GM19193 (cell line): Measurements from ENCODE around the gene DDX4.

Experiments
- POLR2A ChIP-seq: IDR thresholded peaks from 4 replicates; pipeline ENCODE4 v1.6.1; 2011; ENCODE audit not compliant: insufficient read depth, insufficient read length; ENCODE audit errors: extremely low read depth

Gene DDX4

DNA sequence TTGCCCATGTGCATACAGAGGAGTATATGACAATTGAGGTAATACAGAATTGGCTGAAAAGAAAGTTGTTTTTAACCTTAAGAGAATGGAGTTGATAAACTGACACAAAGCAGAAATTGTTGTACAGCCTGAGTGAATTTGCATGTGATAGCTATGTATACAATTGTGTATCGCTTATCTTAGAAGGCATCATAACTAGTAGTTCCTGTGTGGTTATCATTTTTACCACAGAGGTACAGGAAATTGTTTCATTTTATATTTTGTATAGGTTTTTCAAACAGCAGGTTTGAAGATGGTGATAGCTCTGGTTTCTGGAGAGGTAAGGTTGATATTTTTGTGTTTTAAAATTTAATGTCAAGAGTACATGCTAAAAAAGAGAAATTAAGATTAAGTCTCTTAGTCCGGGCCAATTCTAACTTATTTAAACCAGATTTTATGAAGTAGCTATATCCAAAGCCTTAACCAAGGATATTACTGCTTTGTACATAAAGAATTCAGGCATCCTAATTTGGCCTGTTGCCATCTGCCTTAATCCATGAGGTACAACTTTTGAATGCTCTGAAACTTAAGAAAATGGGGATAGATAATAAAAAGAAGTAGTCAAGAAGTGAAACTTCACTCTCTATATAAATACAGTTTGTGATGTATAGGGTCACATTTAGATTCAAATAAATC lies 26.0 kb downstream of the DDX4 start:
- no peak for TF ChIP-seq POLR2A

DNA sequence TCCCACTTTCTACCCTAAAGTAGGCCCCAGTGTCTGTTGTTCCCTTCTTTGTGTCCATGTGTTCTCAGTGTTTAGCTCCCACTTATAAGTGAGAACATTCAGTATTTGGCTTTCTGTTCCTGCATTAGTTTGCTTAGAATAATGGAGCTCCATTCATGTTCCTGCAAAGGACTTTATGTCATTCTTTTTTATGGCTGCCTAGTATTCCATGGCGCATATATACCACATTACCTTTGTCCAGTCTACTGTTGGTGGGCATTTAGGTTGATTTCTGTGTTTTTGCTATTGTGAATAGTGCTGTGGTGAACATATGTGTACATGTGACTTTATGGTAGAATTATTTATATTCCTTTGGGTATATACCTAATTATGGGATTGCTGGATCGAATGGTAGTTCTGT lies 30.4 kb downstream of the DDX4 start:
- TF ChIP-seq POLR2A, result no peak

DNA sequence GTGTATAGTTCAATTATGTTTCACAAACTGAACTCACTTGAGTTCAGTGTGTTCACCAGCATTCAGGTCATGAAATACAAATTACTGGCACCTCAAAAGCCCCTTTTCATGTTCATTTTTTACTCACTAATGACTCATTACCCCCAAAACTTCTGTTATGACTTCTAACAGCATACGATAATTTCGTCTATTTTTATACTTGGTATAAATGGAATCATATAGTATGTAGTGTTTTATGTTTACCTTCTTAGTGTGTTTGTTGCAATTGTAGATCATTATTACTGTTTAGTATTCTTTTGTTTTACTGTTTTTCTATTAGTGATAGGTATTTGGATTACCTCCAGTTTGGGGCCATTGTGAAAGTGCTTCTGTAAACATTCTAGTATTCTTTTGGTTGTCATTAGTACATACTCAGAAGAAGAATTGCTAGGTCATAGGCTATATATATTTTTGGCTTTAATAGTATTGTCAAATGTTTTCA lies 33.4 kb downstream of the DDX4 start:
- TF ChIP-seq POLR2A, result no peak

DNA sequence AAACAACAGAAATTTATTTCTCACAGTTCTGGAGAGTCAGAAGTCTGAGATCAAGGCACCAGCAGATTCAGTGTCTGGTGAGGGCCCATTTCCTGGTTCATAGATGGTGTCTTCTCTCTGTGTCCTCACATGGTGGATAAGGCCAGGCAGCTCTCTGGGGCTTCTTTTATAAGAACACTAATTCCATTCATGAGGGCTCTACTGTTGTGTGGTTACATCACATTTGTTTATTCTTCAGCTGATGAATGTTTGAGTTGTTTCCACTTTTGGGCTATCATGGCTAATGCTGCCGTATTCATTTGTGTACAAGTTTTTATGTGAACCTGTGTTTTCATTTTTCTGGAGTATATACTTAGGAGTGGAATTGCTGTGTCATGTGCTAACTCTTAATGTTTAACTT lies 35.2 kb downstream of the DDX4 start:
- no peak for TF ChIP-seq POLR2A

DNA sequence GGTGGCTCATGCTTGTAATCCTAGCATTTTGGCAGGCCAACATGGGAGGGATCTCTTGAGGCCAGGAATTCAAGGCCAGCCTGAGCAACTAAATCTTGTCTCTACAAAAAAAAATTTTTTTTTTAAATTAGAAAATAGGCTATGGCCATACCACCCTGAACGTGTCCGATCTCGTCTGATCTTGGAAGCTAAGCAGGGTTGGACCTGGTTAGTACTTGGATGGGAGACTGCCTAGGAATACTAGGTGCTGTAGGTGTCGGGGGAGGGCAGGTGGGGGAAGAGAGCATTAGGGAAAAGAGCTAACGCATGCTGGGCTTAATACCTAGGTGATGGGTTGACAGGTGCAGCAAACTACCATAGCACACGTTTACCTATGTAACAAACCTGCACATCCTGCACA lies 39.5 kb downstream of the DDX4 start:
- TF ChIP-seq POLR2A, result no peak

DNA sequence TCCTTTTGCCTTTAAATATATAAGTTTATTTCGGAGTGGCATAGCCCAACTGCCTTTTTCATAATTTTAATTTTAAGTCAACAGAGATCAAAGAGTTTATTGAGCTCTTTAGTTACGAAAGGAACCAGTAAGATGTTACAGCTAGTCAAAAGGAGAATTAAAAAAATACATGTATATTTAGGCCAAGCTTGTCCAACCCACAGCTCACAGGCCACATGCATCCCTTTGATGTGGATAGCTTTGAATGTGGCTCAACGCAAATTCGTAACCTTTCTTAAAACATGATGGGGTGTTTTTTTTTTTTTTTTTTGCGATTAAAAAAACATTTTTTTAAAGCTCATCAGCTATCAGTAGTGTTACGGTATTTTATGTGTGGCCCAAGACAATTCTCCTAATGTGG lies 63.1 kb downstream of the DDX4 start:
- no peak for TF ChIP-seq POLR2A

DNA sequence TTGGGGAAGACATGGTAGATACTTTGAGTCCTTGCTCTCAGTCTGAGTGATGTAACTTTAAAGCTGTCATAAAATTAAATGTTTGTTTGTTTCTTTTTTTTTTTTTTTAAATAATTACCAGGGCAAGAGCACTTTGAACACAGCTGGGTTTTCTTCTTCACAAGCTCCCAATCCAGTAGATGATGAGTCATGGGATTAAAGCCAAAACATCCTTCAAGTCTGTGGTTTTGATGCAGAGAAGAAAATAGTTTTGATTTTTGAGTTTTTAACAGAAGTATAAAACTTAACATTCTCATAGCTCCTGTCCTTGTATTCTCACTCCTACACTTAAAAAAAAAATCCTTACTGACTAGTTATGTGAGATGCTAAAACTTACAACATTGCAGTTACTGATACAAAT lies 78.5 kb downstream of the DDX4 start:
- TF ChIP-seq POLR2A, result no peak

DNA sequence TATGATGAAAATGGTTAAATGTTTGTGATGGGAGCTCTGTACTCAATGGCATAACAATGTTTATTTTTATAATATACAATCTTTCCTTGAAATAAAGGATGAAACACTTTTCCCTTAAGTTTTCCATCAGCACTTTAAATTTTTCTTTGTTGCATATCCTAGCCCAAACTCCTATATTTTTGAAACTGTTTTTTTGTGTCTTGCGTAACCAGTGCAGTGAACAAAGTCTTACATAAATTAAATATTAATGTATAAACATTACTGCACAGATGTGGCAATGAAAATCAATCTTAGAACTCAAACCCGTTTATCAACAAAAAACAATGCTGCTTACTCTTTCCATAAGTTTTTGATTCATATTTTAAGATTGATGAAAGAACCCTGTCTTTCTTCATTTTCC lies 79.2 kb downstream of the DDX4 start:
- TF ChIP-seq POLR2A, result no peak

DNA sequence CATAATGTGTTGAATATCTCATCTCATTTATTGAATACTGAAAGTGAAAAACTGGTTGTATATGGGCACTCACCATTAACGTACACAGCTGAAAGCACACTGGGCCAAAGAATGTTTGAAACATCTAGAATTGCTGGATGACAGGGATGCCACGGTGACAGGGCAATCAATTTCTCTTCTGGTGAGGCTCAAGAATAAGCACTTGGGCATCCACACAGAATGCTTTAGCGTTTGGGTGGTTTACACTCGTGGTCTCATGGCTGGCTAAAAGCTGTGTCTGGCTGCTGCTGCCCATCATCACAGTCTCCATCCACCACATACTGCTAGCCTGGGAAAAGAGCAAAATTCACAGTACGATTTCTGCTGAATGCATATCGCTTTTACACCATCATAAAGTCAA lies 82.6 kb downstream of the DDX4 start:
- no peak for TF ChIP-seq POLR2A

DNA sequence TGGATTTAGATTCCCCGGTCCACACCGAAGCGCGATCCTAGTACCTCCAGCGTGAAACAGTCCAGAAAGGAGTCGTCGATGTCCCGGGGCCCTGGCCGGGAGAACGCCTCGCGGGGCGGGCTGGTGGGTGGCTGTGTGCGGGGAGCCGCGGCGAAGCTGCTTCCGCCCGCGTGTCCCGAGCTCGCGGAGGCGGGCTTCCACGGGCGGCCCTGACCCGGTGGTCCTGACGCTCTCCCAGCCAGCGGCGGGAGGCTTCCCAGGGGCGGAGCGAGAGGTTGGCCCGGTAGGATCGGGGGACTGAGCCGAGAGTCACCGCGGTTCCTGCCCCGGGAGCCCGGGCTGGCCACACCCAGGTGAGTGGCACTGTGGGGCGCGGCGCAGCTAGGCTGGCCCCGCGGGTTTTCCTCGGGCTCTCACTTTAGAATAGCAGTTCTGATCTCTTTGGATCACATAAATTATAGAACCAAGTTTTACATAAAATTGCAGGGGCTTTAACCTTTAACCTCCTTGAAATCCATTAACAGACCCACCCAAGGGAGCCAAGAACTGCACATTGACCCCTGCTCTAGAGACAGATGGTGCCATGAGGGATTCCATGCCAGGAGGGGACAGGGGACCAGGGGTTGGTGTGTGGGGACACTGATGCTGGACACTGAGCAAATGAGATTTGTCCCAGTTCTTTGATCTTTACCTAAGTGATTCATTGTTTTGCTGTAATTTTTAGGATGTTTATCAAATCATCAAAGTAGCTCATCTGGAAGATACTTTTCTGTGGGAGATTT lies 84.1 kb downstream of the DDX4 start:
- TF ChIP-seq POLR2A, result no peak

DNA sequence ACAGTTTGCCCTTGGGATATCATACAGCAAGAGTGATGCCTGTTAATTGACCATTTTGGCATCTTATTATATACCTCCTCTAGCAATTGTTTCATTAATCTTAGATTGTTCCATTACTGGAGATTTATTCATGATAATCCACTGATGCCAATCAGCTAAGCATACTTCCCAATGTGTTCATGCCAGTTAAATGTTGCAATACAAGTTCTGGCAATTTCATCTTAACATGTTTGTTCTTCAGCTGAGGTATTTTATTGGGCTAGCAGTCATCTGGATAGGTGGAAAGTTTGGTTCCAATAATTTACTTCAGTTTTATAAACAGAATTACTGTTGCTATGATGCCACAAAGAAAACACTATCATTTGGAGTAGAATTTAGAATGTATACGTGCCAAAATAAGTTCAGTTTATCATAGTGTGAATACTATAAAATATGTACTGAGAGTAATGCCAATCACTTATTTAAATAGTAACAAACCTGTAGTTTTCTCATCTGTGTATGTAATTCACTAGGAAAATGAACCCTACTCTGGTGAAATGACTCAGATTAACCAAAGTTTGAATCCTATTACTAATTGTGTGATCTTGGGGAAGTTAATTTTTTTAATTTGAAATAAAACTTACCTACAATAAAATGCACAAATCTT lies 85.4 kb downstream of the DDX4 start:
- TF ChIP-seq POLR2A, result no peak

DNA sequence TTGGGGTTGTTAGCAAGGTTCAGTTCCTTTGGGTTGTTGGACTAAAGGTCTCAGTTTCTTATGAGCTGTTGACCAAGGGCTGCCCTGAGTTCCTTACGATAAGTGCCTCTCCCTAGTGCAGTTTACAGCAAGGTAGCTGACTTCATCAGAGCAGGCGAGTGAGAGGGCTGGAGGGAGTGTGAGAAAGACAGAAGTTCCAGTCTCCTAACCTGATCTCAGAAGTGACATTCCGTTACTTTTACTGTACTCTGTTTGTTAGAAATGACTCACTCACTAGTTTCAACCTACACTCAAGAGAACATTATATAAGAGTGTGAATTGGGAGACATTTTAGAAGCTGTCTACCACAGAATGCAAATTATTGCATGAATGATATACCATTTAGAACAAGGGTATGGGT lies 92.1 kb downstream of the DDX4 start:
- no peak for TF ChIP-seq POLR2A

DNA sequence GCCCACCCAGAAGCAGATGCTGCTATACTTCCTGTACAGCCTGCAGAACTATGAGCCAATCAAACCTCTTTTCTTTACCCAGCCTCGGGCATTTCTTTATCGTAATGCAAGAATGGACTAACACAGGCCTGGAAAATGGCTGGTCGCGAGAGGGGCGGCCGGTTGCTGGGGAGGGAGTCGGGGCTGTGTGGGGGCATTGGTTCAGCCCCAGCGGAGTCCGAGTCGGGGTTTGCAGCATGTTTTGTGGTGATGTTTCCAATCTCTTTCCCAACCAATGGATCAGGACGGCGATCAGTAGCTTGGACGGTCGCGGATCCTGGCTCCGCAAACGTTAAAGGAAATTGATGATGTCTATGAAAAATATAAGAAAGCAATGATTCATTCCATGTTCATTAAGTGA lies 94.6 kb downstream of the DDX4 start:
- TF ChIP-seq POLR2A, result no peak

DNA sequence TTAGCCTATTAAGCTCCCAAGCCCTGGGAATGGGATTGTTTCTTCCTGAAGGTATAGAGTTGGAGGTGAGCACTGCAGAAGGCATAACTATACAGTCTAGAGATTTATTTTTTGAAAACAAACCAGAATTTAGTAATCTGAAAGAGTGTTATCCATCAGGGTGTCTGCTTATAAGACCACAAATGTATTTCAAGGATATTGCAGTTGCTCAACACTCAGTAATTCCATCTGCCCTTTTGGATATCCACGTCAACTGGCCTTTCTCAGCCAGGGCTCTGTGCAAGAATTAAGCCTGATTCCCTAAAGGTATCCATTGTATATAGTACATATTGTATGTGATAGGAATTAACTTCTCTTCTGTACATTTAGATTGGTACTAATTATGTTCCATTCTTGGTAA lies 98.3 kb downstream of the DDX4 start:
- no peak for TF ChIP-seq POLR2A

DNA sequence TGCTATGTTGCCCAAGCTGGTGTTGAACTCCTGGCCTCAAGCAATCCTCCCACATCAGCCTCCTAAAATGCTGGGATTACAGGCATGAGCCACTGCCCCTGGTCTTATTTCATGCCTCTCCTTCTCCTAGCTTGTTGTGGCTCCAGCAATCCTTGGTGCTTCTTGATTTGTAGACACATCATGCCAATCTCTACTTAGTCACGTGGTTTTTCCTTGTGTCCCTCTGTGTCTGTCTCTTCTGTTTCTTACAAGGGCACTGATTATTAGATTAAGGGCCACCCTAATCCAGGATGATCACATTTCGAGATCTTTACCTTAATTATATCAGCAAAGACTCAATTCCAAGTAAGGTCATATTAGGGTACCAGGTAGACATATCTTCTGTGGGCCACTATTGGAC lies 104.1 kb downstream of the DDX4 start:
- TF ChIP-seq POLR2A, result no peak

DNA sequence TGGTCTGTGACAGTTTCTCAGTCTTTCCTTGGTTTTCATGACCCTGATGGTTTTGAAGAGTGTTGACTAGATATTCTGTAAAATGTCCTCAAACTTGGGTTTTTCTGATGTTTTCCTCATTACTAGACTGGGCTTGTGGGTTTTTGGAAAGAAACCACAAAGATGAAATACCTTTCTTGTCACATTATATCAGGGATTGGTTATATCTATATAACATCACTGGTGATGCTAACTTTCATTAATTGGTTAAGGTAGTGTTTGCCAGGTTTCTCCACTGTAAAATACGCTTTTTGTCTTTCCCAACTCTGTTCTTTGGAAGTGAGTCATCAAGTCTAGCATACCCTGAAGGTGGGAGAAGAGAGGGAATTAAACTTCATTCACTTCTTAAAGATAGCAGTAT lies 110.0 kb downstream of the DDX4 start:
- TF ChIP-seq POLR2A, result no peak
